Endothelial cell of umbilical vein (primary cell): ENCODE measurements around the gene ABCC4. TPM values are rescaled to one million over a fixed set of nuclear protein-coding genes. Genes with fewer than 3 reads are reported as not detected.

Experiments
- BruUV-seq: library from RNA; stranded (reverse); fragments of 400-500 nt; replicated peaks from 2 replicates; lab custom pipeline; 2021; lab: Mats Ljungman, UMichigan
- CTCF ChIA-PET: fragments of 300-600, 350-600 bp; sonication (Branson Sonifier 250); formaldehyde crosslinking; loops from one replicate; lab custom pipeline; 2021; ENCODE audit warnings: antibody characterized with exemption, inconsistent platforms; lab: Charles Lee
- POLR2A ChIA-PET: fragments of 300-600, 350-600 bp; sonication (Branson Sonifier 250); formaldehyde crosslinking; loops from one replicate; lab custom pipeline; 2021; ENCODE audit warnings: antibody characterized with exemption, inconsistent platforms; lab: Charles Lee
- DNase-seq: peaks from one replicate; pipeline ENCODE4 v3.0.0-alpha.2; 2011; ENCODE audit warnings: low read depth, low spot score
- FAIRE-seq: peaks from 2 replicates; lab custom pipeline; 2011; peaks lifted over from hg19 to GRCh38; lab: Jason Lieb, UNC
- H2AFZ ChIP-seq: 2 replicates; pipeline ENCODE4 v1.6.0; 2012; ENCODE audit warnings: low read depth, low read length, control low read depth, inconsistent platforms
- H3K27ac ChIP-seq: 2 replicates; pipeline ENCODE4 v1.5.1; 2011; ENCODE audit warnings: low read depth, mild to moderate bottlenecking, control low read depth, low read length, moderate library complexity; ENCODE audit not compliant: insufficient read depth
- H3K27me3 ChIP-seq, 2 experiments: 2 replicates each; pipeline versions ENCODE4 v1.6.0 to v1.6.1; 2011; ENCODE audit warnings: low read length in 2 of 2, mixed read lengths in 1 of 2; ENCODE audit not compliant: control insufficient read depth in 2 of 2, insufficient read depth in 2 of 2
- H3K36me3 ChIP-seq, 2 experiments: 2 replicates in 1 of 2; 3 replicates in 1 of 2; pipeline ENCODE4 v1.5.1; 2011; ENCODE audit warnings: low read length in 2 of 2, mild to moderate bottlenecking in 1 of 2, moderate library complexity in 1 of 2; ENCODE audit not compliant: control insufficient read depth in 2 of 2, insufficient read depth in 2 of 2; ENCODE audit errors: extremely low read depth in 1 of 2
- H3K4me1 ChIP-seq: 3 replicates; pipeline ENCODE4 v1.5.1; 2011; ENCODE audit warnings: mild to moderate bottlenecking, low read length; ENCODE audit not compliant: control insufficient read depth, insufficient read depth; ENCODE audit errors: extremely low read depth
- H3K4me2 ChIP-seq: 2 replicates; pipeline ENCODE4 v1.6.1; 2011; ENCODE audit warnings: low read length, control low read depth, mixed read lengths; ENCODE audit not compliant: insufficient read depth
- H3K4me3 ChIP-seq, 3 experiments: fragments of 200-600 bp in 1 of 3; sonication (generic), shearing (Covaris generic) in 1 of 3; replicated peaks in 1 of 3; 2 replicates each; pipeline ENCODE4 v1.5.1; 2011 to 2016; ENCODE audit warnings: control low read depth in 3 of 3, low read length in 3 of 3, mild to moderate bottlenecking in 2 of 3, inconsistent platforms in 1 of 3, low read depth in 1 of 3, moderate library complexity in 1 of 3; ENCODE audit not compliant: insufficient read depth in 1 of 3
- H3K79me2 ChIP-seq: 2 replicates; pipeline ENCODE4 v1.6.0; 2012; ENCODE audit warnings: low read length, inconsistent platforms; ENCODE audit not compliant: control insufficient read depth, insufficient read depth
- H3K9ac ChIP-seq: replicated peaks from 2 replicates; pipeline ENCODE3; 2011; ENCODE audit warnings: low read length, control low read depth; ENCODE audit not compliant: insufficient read depth; ENCODE audit errors: extremely low read depth
- H3K9me1 ChIP-seq: replicated peaks from 3 replicates; pipeline ENCODE4 v1.6.0; 2011; ENCODE audit warnings: mild to moderate bottlenecking, low read length; ENCODE audit not compliant: control insufficient read depth, insufficient read depth; ENCODE audit errors: extremely low read depth
- H3K9me3 ChIP-seq: replicated peaks from 2 replicates; pipeline ENCODE4 v1.5.1; 2012; ENCODE audit warnings: low read length, inconsistent platforms; ENCODE audit not compliant: control insufficient read depth, insufficient read depth
- H4K20me1 ChIP-seq: replicated peaks from 2 replicates; pipeline ENCODE3; 2011; ENCODE audit warnings: mild to moderate bottlenecking, low read length; ENCODE audit not compliant: control insufficient read depth, insufficient read depth; ENCODE audit errors: extremely low read depth
- CTCF ChIP-seq, 2 donors: IDR thresholded peaks; 1 replicate in 1 of 2; 2 replicates in 1 of 2; pipeline ENCODE4 v1.5.1; 2011; ENCODE audit warnings: low read length in 2 of 2, mild to moderate bottlenecking in 2 of 2, moderate library complexity in 2 of 2, control low read depth in 1 of 2, inconsistent platforms in 1 of 2, low read depth in 1 of 2; ENCODE audit not compliant: insufficient read depth in 1 of 2; ENCODE audit errors: extremely low read depth in 1 of 2
- EZH2 ChIP-seq: IDR thresholded peaks from 2 replicates; pipeline ENCODE4 v1.6.1; 2012; ENCODE audit warnings: borderline replicate concordance, low read depth, mild to moderate bottlenecking, moderate library complexity, low read length, inconsistent platforms; ENCODE audit not compliant: severe bottlenecking
- FOS ChIP-seq: IDR thresholded peaks from 2 replicates; pipeline ENCODE4 v1.6.1; 2011; ENCODE audit warnings: mild to moderate bottlenecking, low read length, moderate library complexity, borderline replicate concordance; ENCODE audit not compliant: insufficient read depth
- GATA2 ChIP-seq: IDR thresholded peaks from 2 replicates; pipeline ENCODE4 v1.7.0; 2011; ENCODE audit warnings: low read depth, mild to moderate bottlenecking, moderate library complexity, mixed read lengths, low read length; ENCODE audit not compliant: insufficient read length, insufficient read depth
- JUN ChIP-seq: IDR thresholded peaks from 2 replicates; pipeline ENCODE4 v1.6.1; 2011; ENCODE audit warnings: borderline replicate concordance, low read depth; ENCODE audit not compliant: insufficient read length, insufficient read depth
- MAX ChIP-seq: IDR thresholded peaks from 2 replicates; pipeline ENCODE4 v1.6.1; 2011; ENCODE audit not compliant: insufficient read depth, insufficient read length
- MYC ChIP-seq: IDR thresholded peaks from one replicate; pipeline ENCODE4 v1.6.1; 2011; ENCODE audit warnings: mild to moderate bottlenecking, low read depth, low read length
- POLR2A ChIP-seq: IDR thresholded peaks from 2 replicates; pipeline ENCODE4 v1.6.1; 2012; ENCODE audit warnings: low read depth, mild to moderate bottlenecking, control low read depth, low read length
- POLR2AphosphoS5 ChIP-seq: IDR thresholded peaks from 2 replicates; pipeline ENCODE4 v1.6.1; 2012; ENCODE audit warnings: low read depth, mild to moderate bottlenecking, control low read depth, low read length, moderate library complexity; ENCODE audit not compliant: insufficient read depth
- dilution Hi-C: fragments of 300-500 bp; cut with MboI; formaldehyde crosslinking; loops from one replicate; pipeline ENCODE4 v1.15.0; 2019; ENCODE audit warnings: low sequenced_read_pairs; ENCODE audit not compliant: extremely low pct_ligation_motif_present
- intact Hi-C: fragments of 100-400 bp; cut with micrococcal nuclease; formaldehyde crosslinking; loops from one replicate; pipeline ENCODE4 v1.10.0; 2022
- polyA plus RNA-seq, 4 experiments: library from polyadenylated mRNA; depleted of rRNA in 3 of 4; stranded (reverse) in 3 of 4; unstranded in 1 of 4; fragments of >200 nt; gene quantifications; 2 replicates each; pipeline versions ENCODE4 v1.2.1 to v1.2.3, GENCODE V29; 2011 to 2012; ENCODE audit warnings: missing spikeins in 1 of 4
- total RNA-seq: library from RNA; stranded (reverse); gene quantifications from 2 replicates; pipeline ENCODE4 v1.2.3, GENCODE V29; 2021

Gene ABCC4
- total and polyA plus RNA-seq, 2 donors (not counting 3 experiments of a cell fraction or from before 2014, with no cell fraction given), result 9.2 to 15.9 TPM

- FAIRE-seq, result no peak
These were observed 140.9 kb downstream of the ABCC4 start for GRCh38 chr13:95160112-95160906.

More at GRCh38 chr13:95160112-95160906, 140.9 kb downstream of the ABCC4 start:
- dilution Hi-C loops, result no loop called here
- Histone ChIP-seq H3K4me1 (no peaks in the 10 kb centered on the region), H3K27ac (no peak overlapping the region), H2AFZ (no peak overlapping the region), H3K4me3 (no peak overlapping the region), H3K36me3 (peaks cover 0 to 2% of the 10 kb centered on the region in 2 experiments), H3K9ac (no peak overlapping the region), H3K27me3 (no peaks in the 10 kb centered on the region), H3K9me3 (no peaks in the 10 kb centered on the region), H4K20me1 (no peaks in the 10 kb centered on the region), H3K4me2 (no peak overlapping the region), H3K9me1 (no peaks in the 10 kb centered on the region), H3K79me2 (no peaks in the 10 kb centered on the region)
- ChIA-PET POLR2A (no interaction called here), CTCF (interaction anchor here (0.8 to 1.4 kb wide), 3 partner anchors 29 to 244 kb away, joined by 3 read pairs; no protein-coding TSS in a partner anchor)
- intact Hi-C loops, result no loop called here
- no peak for TF ChIP-seq EZH2
- no peak for TF ChIP-seq FOS
- TF ChIP-seq POLR2AphosphoS5, result no peak
- TF ChIP-seq CTCF (IDR thresholded peaks at IDR 0.05; ENCODE audit: extremely low read depth in 1 of 2, insufficient read depth in 1 of 2, low read depth in 1 of 2, low read length in 2 of 2), result no peak
- TF ChIP-seq POLR2A, result no peak
- TF ChIP-seq MAX, result no peak
- no peak for TF ChIP-seq GATA2
- no peak for TF ChIP-seq JUN
- TF ChIP-seq MYC, result no peak
- no TSS peak for BruUV-seq
- DNase-seq, result no peak
